Left renal pelvis (tissue), 4 donors: ENCODE measurements around the gene GALNT2. TPM values are rescaled to one million over a fixed set of nuclear protein-coding genes. Genes with fewer than 3 reads are reported as not detected.

Experiments
- DNase-seq, 4 donors: peaks; one replicate each; pipeline ENCODE4 v3.0.0-alpha.2; 2013; ENCODE audit warnings: low read depth in 4 of 4, low spot score in 3 of 4
- polyA plus RNA-seq, 4 donors: library from polyadenylated mRNA; unstranded; fragments of 120-200 nt; gene quantifications; one replicate each; pipeline ENCODE4 v1.2.1, GENCODE V29; 2013; ENCODE audit not compliant: insufficient read length in 4 of 4

The GALNT2 gene
- polyA plus RNA-seq, 4 donors: 48.2 to 58.4 (median 55.8) TPM

GRCh38 chr1:230246551-230246950 lies 179.5 kb downstream of the GALNT2 start:
- DNase-seq: no peak

GRCh38 chr1:230248016-230248888 lies 181.2 kb downstream of the GALNT2 start:
- DNase-seq: no peak

- no peak for DNase-seq
These were observed 181.8 kb downstream of the GALNT2 start for GRCh38 chr1:230248889-230249270.

- no peak for DNase-seq
These were observed 182.8 kb downstream of the GALNT2 start for GRCh38 chr1:230249695-230250480.

GRCh38 chr1:230250666-230251065 lies 183.6 kb downstream of the GALNT2 start:
- no peak for DNase-seq

- no peak for DNase-seq
These were observed 184.7 kb downstream of the GALNT2 start for GRCh38 chr1:230251644-230252191.

GRCh38 chr1:230253150-230253549 lies 186.1 kb downstream of the GALNT2 start:
- no peak for DNase-seq

GRCh38 chr1:230254265-230254664 lies 187.2 kb downstream of the GALNT2 start:
- DNase-seq: no peak

- DNase-seq: no peak
These were observed 188.1 kb downstream of the GALNT2 start for GRCh38 chr1:230255116-230255515.

- no peak for DNase-seq
These were observed 189.0 kb downstream of the GALNT2 start for GRCh38 chr1:230255991-230256390.

GRCh38 chr1:230256896-230257295 lies 189.9 kb downstream of the GALNT2 start:
- DNase-seq: no peak

- DNase-seq: no peak
These were observed 192.6 kb downstream of the GALNT2 start for GRCh38 chr1:230259621-230260020.

GRCh38 chr1:230260831-230261230 lies 193.8 kb downstream of the GALNT2 start:
- no peak for DNase-seq

GRCh38 chr1:230261928-230262650 lies 195.1 kb downstream of the GALNT2 start:
- DNase-seq: no peak

GRCh38 chr1:230262867-230263567 lies 196.0 kb downstream of the GALNT2 start:
- DNase-seq: no peak

GRCh38 chr1:230263568-230264195 lies 196.6 kb downstream of the GALNT2 start:
- DNase-seq: no peak

- DNase-seq: no peak
These were observed 197.3 kb downstream of the GALNT2 start for GRCh38 chr1:230264342-230264741.

- no peak for DNase-seq
These were observed 198.4 kb downstream of the GALNT2 start for GRCh38 chr1:230265200-230266115.

GRCh38 chr1:230266456-230266855 lies 199.4 kb downstream of the GALNT2 start:
- no peak for DNase-seq
